HG03565 (cell line): ENCODE results near the gene RHBDF2.
A peak's percentile ranks its signal among the peaks of the same experiment; 100 is the strongest.

Source experiments
- ATAC-seq: cut with Tn5 transposase; IDR thresholded peaks from one replicate; pipeline ENCODE4 v1.9.1; 2021; ENCODE audit warnings: mild to moderate bottlenecking, moderate library complexity; ENCODE audit not compliant: unreplicated experiment

The RHBDF2 gene

GRCh38 chr17:76484228-76484725 lies 16.9 kb downstream of the RHBDF2 start:
- ATAC-seq = no peak

- ATAC-seq = peak; percentile 51
Measured at GRCh38 chr17:76481071-76481655, 20.1 kb downstream of the RHBDF2 start.

- ATAC-seq = no peak
Measured at GRCh38 chr17:76480632-76481031, 20.6 kb downstream of the RHBDF2 start.

- ATAC-seq = no peak
Measured at GRCh38 chr17:76479515-76480060, 21.6 kb downstream of the RHBDF2 start.

GRCh38 chr17:76478730-76479514 lies 22.3 kb downstream of the RHBDF2 start:
- no peak for ATAC-seq

GRCh38 chr17:76478097-76478496 lies 23.1 kb downstream of the RHBDF2 start:
- ATAC-seq = no peak

- ATAC-seq = no peak
Measured at GRCh38 chr17:76477576-76477975, 23.6 kb downstream of the RHBDF2 start.

- ATAC-seq = no peak
Measured at GRCh38 chr17:76476736-76477135, 24.5 kb downstream of the RHBDF2 start.

GRCh38 chr17:76475302-76475701 lies 25.9 kb downstream of the RHBDF2 start:
- no peak for ATAC-seq

- no peak for ATAC-seq
Measured at GRCh38 chr17:76474894-76475293, 26.3 kb downstream of the RHBDF2 start.

GRCh38 chr17:76474238-76474637 lies 27.0 kb downstream of the RHBDF2 start:
- no peak for ATAC-seq

GRCh38 chr17:76473541-76473985 lies 27.7 kb downstream of the RHBDF2 start:
- no peak for ATAC-seq

- no peak for ATAC-seq
Measured at GRCh38 chr17:76472726-76473125, 28.5 kb downstream of the RHBDF2 start.

- ATAC-seq = no peak
Measured at GRCh38 chr17:76472258-76472645, 29.0 kb downstream of the RHBDF2 start.

GRCh38 chr17:76471498-76472257 lies 29.5 kb downstream of the RHBDF2 start:
- ATAC-seq = no peak

- no peak for ATAC-seq
Measured at GRCh38 chr17:76469991-76470739, 31.1 kb downstream of the RHBDF2 start.

GRCh38 chr17:76469076-76469990 lies 31.9 kb downstream of the RHBDF2 start:
- no peak for ATAC-seq

GRCh38 chr17:76468634-76469010 lies 32.6 kb downstream of the RHBDF2 start:
- no peak for ATAC-seq

- ATAC-seq = no peak
Measured at GRCh38 chr17:76467809-76468633, 33.2 kb downstream of the RHBDF2 start.
